A673 (cell line): ENCODE results near the gene NFIB.

ENCODE experiments used
- EZH2 ChIP-seq: fragments of 200-600 bp; sonication (generic); IDR thresholded peaks from 2 replicates; pipeline ENCODE4 v1.6.1; 2017; ENCODE audit warnings: borderline replicate concordance, low read depth, mild to moderate bottlenecking, mixed read lengths, antibody characterized with exemption, low read length; ENCODE audit not compliant: poor library complexity, severe bottlenecking
- TF ChIP-seq, protein P1 (sequence below): fragments of 300-800, 200-600 bp; sonication (generic); conservative IDR thresholded peaks from 2 replicates; pipeline ENCODE4 v1.5.1; 2017; ENCODE audit warnings: low read depth, mild to moderate bottlenecking, antibody characterized with exemption, low read length, moderate library complexity, mixed read lengths

DNA sequence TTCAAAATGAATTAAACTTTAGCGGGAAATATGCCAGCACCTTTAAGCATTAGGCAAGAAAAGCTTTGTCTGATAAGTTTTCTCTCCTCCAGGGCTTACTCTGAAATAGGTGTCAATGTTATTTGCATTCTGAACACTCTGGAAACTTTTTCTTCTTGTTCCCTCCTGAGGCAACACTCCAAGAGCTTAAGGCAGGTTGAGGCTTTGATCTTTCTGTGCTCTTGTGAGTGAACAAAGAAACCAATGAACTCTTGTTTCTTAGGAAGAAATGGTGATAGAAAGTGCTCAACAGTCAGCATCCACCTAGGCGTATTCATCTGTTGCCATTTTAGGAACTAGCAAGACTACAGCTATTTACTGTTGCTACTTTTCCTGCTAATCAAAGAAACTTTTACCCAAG, 259.8 kb downstream of the NFIB start:
- TF ChIP-seq, protein P1, sequence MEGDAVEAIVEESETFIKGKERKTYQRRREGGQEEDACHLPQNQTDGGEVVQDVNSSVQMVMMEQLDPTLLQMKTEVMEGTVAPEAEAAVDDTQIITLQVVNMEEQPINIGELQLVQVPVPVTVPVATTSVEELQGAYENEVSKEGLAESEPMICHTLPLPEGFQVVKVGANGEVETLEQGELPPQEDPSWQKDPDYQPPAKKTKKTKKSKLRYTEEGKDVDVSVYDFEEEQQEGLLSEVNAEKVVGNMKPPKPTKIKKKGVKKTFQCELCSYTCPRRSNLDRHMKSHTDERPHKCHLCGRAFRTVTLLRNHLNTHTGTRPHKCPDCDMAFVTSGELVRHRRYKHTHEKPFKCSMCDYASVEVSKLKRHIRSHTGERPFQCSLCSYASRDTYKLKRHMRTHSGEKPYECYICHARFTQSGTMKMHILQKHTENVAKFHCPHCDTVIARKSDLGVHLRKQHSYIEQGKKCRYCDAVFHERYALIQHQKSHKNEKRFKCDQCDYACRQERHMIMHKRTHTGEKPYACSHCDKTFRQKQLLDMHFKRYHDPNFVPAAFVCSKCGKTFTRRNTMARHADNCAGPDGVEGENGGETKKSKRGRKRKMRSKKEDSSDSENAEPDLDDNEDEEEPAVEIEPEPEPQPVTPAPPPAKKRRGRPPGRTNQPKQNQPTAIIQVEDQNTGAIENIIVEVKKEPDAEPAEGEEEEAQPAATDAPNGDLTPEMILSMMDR = no peak
- TF ChIP-seq EZH2 = no peak
